ENCODE measurements around the gene FHIT. TPM values are rescaled to one million over a fixed set of nuclear protein-coding genes. Genes with fewer than 3 reads are reported as not detected.

The FHIT gene
- total RNA-seq, 1 donor, result 2.2 TPM

GRCh38 chr3:59818033-59818918, 1433.0 kb downstream of the FHIT start:
- peak; percentile 97 for DNase-seq (ENCODE audit: low read depth)
- TF ChIP-seq CTCF (IDR thresholded peaks at IDR 0.05; ENCODE audit: insufficient read depth, low read depth, low read length), result no peak
- H3K4me3 ChIP-seq (ENCODE audit: low read depth, low read length), result peak overlapping the region; percentile 15

- DNase-seq (ENCODE audit: low read depth), result peak; percentile 31
- H3K4me3 ChIP-seq (ENCODE audit: low read depth, low read length), result no peak overlapping the region
- TF ChIP-seq CTCF (IDR thresholded peaks at IDR 0.05; ENCODE audit: insufficient read depth, low read depth, low read length), result no peak
These were observed 1433.7 kb downstream of the FHIT start for GRCh38 chr3:59817511-59817910.

- TF ChIP-seq CTCF (IDR thresholded peaks at IDR 0.05; ENCODE audit: insufficient read depth, low read depth, low read length), result no peak
These were observed 1434.9 kb downstream of the FHIT start for GRCh38 chr3:59816312-59816711.

GRCh38 chr3:59813148-59813538, 1438.1 kb downstream of the FHIT start:
- H3K4me3 ChIP-seq (ENCODE audit: low read depth, low read length), result no peak overlapping the region
- DNase-seq (ENCODE audit: low read depth), result peak; percentile 22
- no peak for TF ChIP-seq CTCF (IDR thresholded peaks at IDR 0.05; ENCODE audit: insufficient read depth, low read depth, low read length)

More at GRCh38 chr3:59816312-59816711, 1434.9 kb downstream of the FHIT start:
- H3K4me3 ChIP-seq (ENCODE audit: low read depth, low read length), result no peak overlapping the region
- no peak for DNase-seq (ENCODE audit: low read depth)

- peak; percentile 66 for DNase-seq (ENCODE audit: low read depth)
- H3K4me3 ChIP-seq (ENCODE audit: low read depth, low read length), result no peak overlapping the region
These were observed 1438.8 kb downstream of the FHIT start for GRCh38 chr3:59812237-59813147.

More at GRCh38 chr3:59812237-59813147, 1438.8 kb downstream of the FHIT start:
- TF ChIP-seq CTCF (IDR thresholded peaks at IDR 0.05; ENCODE audit: insufficient read depth, low read depth, low read length), result peak; percentile 6

Data from fibroblast of villous mesenchyme (primary cell).